ENCODE data around the gene MSMO1.

MSMO1 gene

DNA sequence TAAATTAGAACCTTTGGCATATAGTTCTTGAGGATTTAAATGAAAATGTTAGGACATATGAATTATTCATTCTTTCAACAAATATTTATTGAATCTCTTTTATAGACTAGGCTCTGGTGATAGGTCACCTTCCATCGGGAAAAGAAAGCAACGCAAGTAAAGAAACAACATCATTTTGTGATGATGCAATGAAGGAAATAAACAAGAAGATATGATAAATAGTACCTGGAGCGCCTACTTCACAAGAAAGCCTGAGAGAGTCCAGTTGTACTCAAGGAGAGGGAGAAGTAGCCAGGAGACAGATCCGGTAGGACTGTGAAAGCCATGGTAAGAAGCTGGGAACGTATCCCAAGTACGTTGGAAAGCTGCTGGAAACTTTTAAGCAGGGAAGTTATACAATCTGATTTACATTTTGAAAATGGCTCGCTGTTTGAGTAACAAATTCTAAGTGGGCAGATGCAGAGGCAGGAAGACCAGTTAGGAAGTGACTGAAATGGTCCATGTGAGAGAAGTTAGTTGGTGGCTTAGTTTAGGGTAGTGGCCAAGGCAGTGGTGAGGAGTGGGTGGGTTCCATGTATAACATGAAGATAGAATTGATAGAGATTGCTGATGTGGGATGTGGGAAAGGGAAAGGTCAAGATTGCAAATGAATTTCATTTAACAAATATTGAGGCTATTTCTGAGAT, 33.7 kb downstream of the MSMO1 start:
- H3K9me3 Mint-ChIP-seq: no peaks in the 10 kb centered on the region
- H3K4me3 Mint-ChIP-seq: no peak overlapping the region
- peaks cover 28% of the 10 kb centered on the region for H3K27me3 Mint-ChIP-seq
- H3K27ac Mint-ChIP-seq: no peak overlapping the region
- DNase-seq: no peak
- H3K36me3 Mint-ChIP-seq (ENCODE audit: low read depth): no peaks in the 10 kb centered on the region
- H3K4me1 Mint-ChIP-seq (ENCODE audit: low read depth): no peaks in the 10 kb centered on the region

- no peaks in the 10 kb centered on the region for H3K36me3 Mint-ChIP-seq (ENCODE audit: low read depth)
- no peak overlapping the region for H3K4me3 Mint-ChIP-seq
- no peak overlapping the region for H3K27ac Mint-ChIP-seq
- no peak for DNase-seq
- no peaks in the 10 kb centered on the region for H3K4me1 Mint-ChIP-seq (ENCODE audit: low read depth)
- H3K9me3 Mint-ChIP-seq: no peaks in the 10 kb centered on the region
- peaks cover 28% of the 10 kb centered on the region for H3K27me3 Mint-ChIP-seq
Observed at GRCh38 chr4:165361810-165362209, 34.3 kb downstream of the MSMO1 start.

DNA sequence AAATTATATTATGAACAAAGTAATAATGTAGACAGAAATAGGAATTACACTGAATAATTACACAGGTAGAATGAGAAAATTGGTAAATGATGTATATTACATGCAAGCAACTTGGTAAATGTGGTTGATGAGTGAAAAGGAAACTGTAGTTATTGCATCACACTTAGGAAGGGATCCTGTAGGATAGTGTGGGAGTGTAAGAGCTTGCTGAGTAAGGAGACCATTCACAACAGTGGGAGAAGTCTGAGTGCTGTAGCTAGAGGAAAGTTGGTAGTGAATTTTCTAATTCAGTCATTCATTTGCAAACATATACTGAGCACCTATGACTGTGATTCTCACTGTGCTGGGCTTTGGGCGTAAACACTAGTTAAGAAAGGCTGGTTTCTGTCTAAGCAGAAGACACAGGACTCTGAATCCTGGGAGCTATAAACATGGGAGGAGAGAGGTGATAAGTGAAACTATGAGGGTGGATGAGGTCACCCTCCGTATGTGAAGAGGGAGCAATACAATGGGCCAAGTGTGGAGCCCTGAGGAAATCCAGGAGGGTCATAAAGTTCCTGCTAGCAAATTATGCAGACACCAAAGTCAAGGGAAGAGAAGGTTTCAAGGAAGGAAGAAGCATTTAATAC, 37.1 kb downstream of the MSMO1 start:
- no peaks in the 10 kb centered on the region for H3K4me1 Mint-ChIP-seq (ENCODE audit: low read depth)
- no peaks in the 10 kb centered on the region for H3K36me3 Mint-ChIP-seq (ENCODE audit: low read depth)
- no peak for DNase-seq
- no peaks in the 10 kb centered on the region for H3K9me3 Mint-ChIP-seq
- H3K27ac Mint-ChIP-seq: no peak overlapping the region
- H3K27me3 Mint-ChIP-seq: peaks cover 23% of the 10 kb centered on the region
- no peak overlapping the region for H3K4me3 Mint-ChIP-seq

DNA sequence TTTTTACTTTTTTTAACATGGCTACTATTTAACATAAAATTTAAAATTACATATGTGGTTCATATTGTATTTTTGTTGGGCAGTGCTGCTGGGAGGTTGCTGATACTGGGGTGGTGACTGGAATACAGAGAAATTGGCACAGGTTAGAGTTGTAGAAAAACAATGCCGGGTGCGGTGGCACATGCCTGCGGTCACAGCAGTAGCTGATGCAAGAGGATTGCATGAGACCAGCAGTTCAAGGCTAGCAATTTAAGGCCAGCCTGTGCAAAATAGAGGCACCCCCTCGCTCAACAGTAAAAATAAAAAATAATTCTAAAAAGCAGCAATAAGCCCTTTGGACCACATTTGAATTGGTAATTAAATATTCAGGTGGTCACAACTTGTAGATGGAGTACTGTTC, 39.6 kb downstream of the MSMO1 start:
- Mint-ChIP-seq H3K4me3 (no peak overlapping the region), H3K9me3 (no peaks in the 10 kb centered on the region), H3K4me1 (ENCODE audit: low read depth) (no peaks in the 10 kb centered on the region), H3K27ac (no peak overlapping the region), H3K27me3 (peaks cover 4% of the 10 kb centered on the region), H3K36me3 (ENCODE audit: low read depth) (no peaks in the 10 kb centered on the region)
- no peak for DNase-seq

GRCh38 chr4:165368114-165368513, 40.6 kb downstream of the MSMO1 start:
- no peak overlapping the region for H3K4me3 Mint-ChIP-seq
- no peaks in the 10 kb centered on the region for H3K9me3 Mint-ChIP-seq
- H3K4me1 Mint-ChIP-seq (ENCODE audit: low read depth): no peaks in the 10 kb centered on the region
- H3K27me3 Mint-ChIP-seq: peaks cover 5% of the 10 kb centered on the region
- no peaks in the 10 kb centered on the region for H3K36me3 Mint-ChIP-seq (ENCODE audit: low read depth)
- H3K27ac Mint-ChIP-seq: no peak overlapping the region
- no peak for DNase-seq

DNA sequence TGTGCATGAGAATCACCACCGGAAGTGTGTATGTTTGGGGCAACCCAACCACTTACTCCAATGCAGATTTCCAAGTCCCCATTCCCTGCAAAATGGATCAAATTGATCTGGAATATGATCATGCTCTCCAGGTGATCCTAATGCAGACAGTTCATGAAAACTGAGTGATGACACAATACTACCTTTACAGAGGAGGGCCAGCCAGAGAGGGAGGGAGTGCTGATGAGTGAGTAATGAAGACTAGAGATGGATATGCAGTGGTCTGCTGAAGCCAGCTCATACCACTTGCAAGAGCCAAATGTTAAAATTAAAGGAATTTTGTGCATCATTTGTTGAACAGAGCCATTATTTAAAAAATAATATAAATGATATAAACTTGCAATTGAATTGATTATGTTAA, 41.1 kb downstream of the MSMO1 start:
- Mint-ChIP-seq H3K36me3 (ENCODE audit: low read depth) (no peaks in the 10 kb centered on the region), H3K4me1 (ENCODE audit: low read depth) (no peaks in the 10 kb centered on the region), H3K27me3 (peaks cover 7% of the 10 kb centered on the region), H3K27ac (no peak overlapping the region), H3K9me3 (no peaks in the 10 kb centered on the region), H3K4me3 (no peak overlapping the region)
- DNase-seq: no peak

DNA sequence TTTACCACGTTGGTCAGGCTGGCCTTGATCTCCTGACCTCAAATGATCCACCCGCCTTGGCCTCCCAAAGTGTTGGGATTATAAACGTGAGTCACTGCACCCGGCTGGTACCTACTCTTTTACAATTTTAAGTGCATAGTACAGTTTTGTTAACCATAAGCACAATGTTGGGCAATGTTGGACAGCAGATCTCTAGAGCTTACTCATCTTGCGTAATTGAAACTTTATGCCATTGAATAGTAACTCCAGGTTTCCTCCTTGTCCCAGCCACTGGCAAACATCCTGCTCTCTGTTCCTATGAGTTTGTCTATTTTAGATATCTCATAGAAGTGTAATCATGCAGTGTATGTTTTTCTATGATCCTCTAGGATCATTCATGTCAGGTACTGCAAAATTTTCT, 42.1 kb downstream of the MSMO1 start:
- Mint-ChIP-seq H3K27me3 (peaks cover 12% of the 10 kb centered on the region), H3K36me3 (ENCODE audit: low read depth) (no peaks in the 10 kb centered on the region), H3K4me3 (no peak overlapping the region), H3K4me1 (ENCODE audit: low read depth) (no peaks in the 10 kb centered on the region), H3K9me3 (peaks cover 4% of the 10 kb centered on the region), H3K27ac (no peak overlapping the region)
- no peak for DNase-seq

DNA sequence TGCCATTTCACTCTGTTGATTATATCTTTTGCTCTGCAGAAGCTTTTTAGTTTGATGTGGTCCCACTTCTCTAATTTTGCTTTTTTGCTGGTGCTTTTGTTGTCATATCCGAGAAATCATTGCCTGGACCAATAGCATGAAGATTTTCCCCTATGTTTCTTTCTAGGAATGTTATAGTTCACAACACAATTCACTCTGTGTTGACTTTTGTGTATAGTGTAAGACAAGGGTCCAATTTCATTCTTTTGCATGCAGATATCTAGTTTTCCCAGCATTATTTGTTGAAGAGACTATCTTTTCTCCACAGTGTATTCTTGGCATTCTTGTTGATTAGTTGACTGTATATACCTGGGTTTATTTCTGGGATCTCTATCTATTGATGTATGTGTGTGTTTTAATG, 43.1 kb downstream of the MSMO1 start:
- Mint-ChIP-seq H3K36me3 (ENCODE audit: low read depth) (no peaks in the 10 kb centered on the region), H3K27ac (no peak overlapping the region), H3K27me3 (peaks cover 22% of the 10 kb centered on the region), H3K4me3 (no peak overlapping the region), H3K9me3 (peaks cover 8% of the 10 kb centered on the region), H3K4me1 (ENCODE audit: low read depth) (no peaks in the 10 kb centered on the region)
- no peak for DNase-seq

DNA sequence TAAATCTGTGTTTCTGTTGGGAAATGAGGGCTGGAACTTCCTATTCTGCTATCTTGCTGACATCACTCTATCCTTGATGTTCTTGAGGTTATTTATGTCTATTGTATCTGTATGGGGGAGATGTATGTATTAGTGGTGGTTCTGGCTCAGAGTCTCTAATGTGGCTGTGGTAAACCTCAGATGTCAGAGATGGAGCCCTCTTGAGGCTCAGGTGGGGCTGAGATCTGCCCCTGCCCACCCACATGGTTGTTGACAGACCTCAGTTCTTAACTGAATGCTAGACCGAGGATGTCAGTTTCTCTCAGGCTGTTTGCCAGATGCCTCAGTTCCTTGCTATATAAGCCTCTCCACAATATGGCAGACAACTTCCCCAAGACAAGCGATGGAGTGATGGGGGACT, 48.0 kb downstream of the MSMO1 start:
- Mint-ChIP-seq H3K27ac (no peak overlapping the region), H3K4me3 (no peak overlapping the region), H3K9me3 (peaks cover 8% of the 10 kb centered on the region), H3K27me3 (peaks cover 63% of the 10 kb centered on the region), H3K4me1 (ENCODE audit: low read depth) (peaks cover 6% of the 10 kb centered on the region), H3K36me3 (ENCODE audit: low read depth) (no peaks in the 10 kb centered on the region)
- DNase-seq: no peak

DNA sequence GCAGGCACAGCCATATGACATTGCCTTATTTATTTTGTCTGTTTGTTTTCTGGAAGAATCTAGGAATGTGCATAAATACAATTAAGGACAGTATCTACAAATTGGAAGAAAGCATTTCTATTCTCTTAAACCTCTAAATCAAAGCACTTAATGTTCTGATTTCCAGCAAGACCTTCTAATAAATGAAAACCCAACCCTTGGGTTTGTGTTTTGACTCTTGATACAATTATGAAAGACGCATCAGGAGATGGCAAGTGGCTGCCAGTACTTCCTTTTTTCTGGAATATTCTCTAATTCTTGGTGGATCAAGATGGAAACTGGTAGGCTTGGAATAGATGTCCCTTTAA, 50.9 kb downstream of the MSMO1 start:
- peaks cover 6% of the 10 kb centered on the region for H3K4me1 Mint-ChIP-seq (ENCODE audit: low read depth)
- peaks cover 8% of the 10 kb centered on the region for H3K9me3 Mint-ChIP-seq
- H3K27ac Mint-ChIP-seq: no peak overlapping the region
- peaks cover 80% of the 10 kb centered on the region for H3K27me3 Mint-ChIP-seq
- DNase-seq: no peak
- no peaks in the 10 kb centered on the region for H3K36me3 Mint-ChIP-seq (ENCODE audit: low read depth)
- H3K4me3 Mint-ChIP-seq: peak overlapping the region; percentile 70

DNA sequence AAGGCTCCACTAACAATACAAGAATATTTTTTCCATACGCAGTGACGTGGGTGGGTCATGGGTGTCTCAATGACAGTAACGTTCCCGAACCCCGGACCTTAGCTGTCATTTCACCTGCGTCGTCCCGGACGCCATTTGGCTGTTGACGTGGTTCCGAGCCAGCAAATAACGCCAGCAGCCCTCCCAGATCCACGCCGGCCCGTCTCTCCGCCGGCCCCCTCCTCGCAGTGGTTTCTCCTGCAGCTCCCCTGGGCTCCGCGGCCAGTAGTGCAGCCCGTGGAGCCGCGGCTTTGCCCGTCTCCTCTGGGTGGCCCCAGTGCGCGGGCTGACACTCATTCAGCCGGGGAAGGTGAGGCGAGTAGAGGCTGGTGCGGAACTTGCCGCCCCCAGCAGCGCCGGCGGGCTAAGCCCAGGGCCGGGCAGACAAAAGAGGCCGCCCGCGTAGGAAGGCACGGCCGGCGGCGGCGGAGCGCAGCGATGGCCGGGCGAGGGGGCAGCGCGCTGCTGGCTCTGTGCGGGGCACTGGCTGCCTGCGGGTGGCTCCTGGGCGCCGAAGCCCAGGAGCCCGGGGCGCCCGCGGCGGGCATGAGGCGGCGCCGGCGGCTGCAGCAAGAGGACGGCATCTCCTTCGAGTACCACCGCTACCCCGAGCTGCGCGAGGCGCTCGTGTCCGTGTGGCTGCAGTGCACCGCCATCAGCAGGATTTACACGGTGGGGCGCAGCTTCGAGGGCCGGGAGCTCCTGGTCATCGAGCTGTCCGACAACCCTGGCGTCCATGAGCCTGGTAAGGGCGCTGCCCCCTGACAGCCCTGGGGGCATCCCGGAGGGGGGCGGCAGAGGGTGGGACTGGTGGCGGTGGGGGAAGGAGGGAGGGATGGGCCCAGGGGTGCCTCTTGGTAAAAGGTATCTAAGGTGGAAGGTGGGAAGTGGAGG, 51.5 kb downstream of the MSMO1 start, which contains the start of gene CPE:
TSS of gene CPE (plus strand) at position 264 of the 933 bp plus-strand sequence. CDS start at position 478, 214 bp downstream.
- peak; percentile 71 for DNase-seq
- Mint-ChIP-seq H3K27me3 (peaks cover 83% of the 10 kb centered on the region), H3K4me3 (peak within 1 kb of the TSS; percentile 70), H3K27ac (no peak within 1 kb of the TSS), H3K4me1 (ENCODE audit: low read depth) (peaks cover 6% of the 10 kb centered on the region), H3K9me3 (peaks cover 8% of the 10 kb centered on the region), H3K36me3 (ENCODE audit: low read depth) (no peaks in the 10 kb centered on the region)

- peaks cover 2% of the 10 kb centered on the region for H3K9me3 Mint-ChIP-seq
- peaks cover 6% of the 10 kb centered on the region for H3K4me1 Mint-ChIP-seq (ENCODE audit: low read depth)
- H3K36me3 Mint-ChIP-seq (ENCODE audit: low read depth): no peaks in the 10 kb centered on the region
- DNase-seq: no peak
- no peak overlapping the region for H3K4me3 Mint-ChIP-seq
- no peak overlapping the region for H3K27ac Mint-ChIP-seq
- H3K27me3 Mint-ChIP-seq: peaks cover 82% of the 10 kb centered on the region
Observed at GRCh38 chr4:165379678-165380064, 52.2 kb downstream of the MSMO1 start.

DNA sequence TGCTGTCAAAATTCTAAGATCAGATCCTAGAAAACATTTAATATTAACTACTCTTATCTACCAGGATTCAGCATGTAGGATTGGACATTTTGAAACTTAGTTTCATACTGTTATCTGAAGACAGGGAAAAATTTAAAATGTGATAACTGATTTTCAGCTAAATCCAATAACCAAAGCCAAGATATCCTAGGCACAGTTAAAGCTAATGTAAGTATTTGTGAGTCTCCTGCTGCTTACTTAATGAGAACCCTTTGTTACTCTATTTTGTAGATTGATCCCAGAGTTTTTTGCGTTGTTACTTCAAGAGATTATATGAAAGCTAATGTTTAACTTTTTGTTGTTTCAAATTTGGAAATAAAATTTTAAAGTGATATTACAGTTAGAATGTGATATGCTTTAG, 53.3 kb downstream of the MSMO1 start:
- Mint-ChIP-seq H3K27me3 (peaks cover 77% of the 10 kb centered on the region), H3K4me3 (no peak overlapping the region), H3K27ac (no peak overlapping the region), H3K4me1 (ENCODE audit: low read depth) (peaks cover 6% of the 10 kb centered on the region), H3K36me3 (ENCODE audit: low read depth) (no peaks in the 10 kb centered on the region), H3K9me3 (no peaks in the 10 kb centered on the region)
- no peak for DNase-seq

GRCh38 chr4:165381821-165382373, 54.4 kb downstream of the MSMO1 start:
- Mint-ChIP-seq H3K4me3 (no peak overlapping the region), H3K36me3 (ENCODE audit: low read depth) (no peaks in the 10 kb centered on the region), H3K27me3 (peaks cover 73% of the 10 kb centered on the region), H3K27ac (no peak overlapping the region), H3K9me3 (no peaks in the 10 kb centered on the region), H3K4me1 (ENCODE audit: low read depth) (peaks cover 6% of the 10 kb centered on the region)
- no peak for DNase-seq
